ENCODE measurements around the gene PHACTR2.

The PHACTR2 gene

DNA sequence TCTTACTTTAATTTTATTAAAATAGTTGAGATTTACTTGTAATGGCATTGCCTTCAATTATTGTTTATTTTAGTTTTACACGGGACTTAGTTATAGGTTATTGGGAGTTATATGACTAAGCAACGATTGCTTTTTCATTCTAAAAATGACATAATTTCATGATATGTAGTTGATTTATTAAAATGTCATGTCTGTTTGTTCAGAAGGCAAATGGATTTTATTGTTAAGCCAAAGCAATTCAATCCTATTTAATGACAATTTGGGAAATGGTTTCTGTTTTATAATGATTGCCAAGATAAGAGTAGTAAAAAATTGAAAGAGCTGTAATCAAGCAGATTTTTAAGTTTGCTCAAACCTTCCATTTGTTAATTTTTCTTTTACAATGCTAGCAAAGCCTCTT lies 74.7 kb downstream of the PHACTR2 start:
- TF ChIP-seq CTCF (IDR thresholded peaks at IDR 0.05; ENCODE audit: borderline replicate concordance, control extremely low read depth, extremely low read depth, insufficient read depth, missing control alignments): no peak
- DNase-seq (ENCODE audit: low spot score): no peak

GRCh38 chr6:143753678-143754077 lies 75.9 kb downstream of the PHACTR2 start:
- no peak for DNase-seq (ENCODE audit: low spot score)
- in situ Hi-C loops (cut with MboI; ENCODE audit: low sequenced_read_pairs, unreplicated experiment): no loop called here
- no peak for TF ChIP-seq CTCF (IDR thresholded peaks at IDR 0.05; ENCODE audit: borderline replicate concordance, control extremely low read depth, extremely low read depth, insufficient read depth, missing control alignments)

More for the DNA sequence above, 74.7 kb downstream of the PHACTR2 start:
- in situ Hi-C loops (cut with MboI; ENCODE audit: low sequenced_read_pairs, unreplicated experiment): no loop called here

GRCh38 chr6:143754204-143754603 lies 76.4 kb downstream of the PHACTR2 start:
- DNase-seq (ENCODE audit: low spot score): no peak
- in situ Hi-C loops (cut with MboI; ENCODE audit: low sequenced_read_pairs, unreplicated experiment): no loop called here
- no peak for TF ChIP-seq CTCF (IDR thresholded peaks at IDR 0.05; ENCODE audit: borderline replicate concordance, control extremely low read depth, extremely low read depth, insufficient read depth, missing control alignments)

DNA sequence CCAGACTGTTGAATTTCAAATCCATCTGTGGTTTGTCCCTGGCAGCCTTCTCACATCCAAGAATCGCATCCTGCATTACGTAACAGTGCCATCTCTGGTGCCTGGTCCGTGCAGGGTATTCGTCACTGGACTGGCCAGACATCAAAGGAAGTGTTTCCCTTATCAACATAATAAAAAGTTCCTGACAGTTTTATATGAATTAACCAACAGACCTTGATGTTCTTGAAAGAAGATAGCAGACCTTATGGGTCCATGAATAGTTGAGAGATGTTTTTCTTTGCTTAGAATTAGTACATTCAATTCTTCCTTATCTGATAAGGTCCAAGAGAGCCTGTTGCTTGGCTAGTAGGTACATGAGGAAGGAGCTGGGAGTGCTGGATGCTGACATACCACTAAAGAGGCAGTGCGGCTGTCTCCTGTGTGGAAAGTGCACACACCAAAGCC lies 77.6 kb downstream of the PHACTR2 start:
- TF ChIP-seq CTCF (IDR thresholded peaks at IDR 0.05; ENCODE audit: borderline replicate concordance, control extremely low read depth, extremely low read depth, insufficient read depth, missing control alignments): no peak
- in situ Hi-C loops (cut with MboI; ENCODE audit: low sequenced_read_pairs, unreplicated experiment): no loop called here
- DNase-seq (ENCODE audit: low spot score): no peak

DNA sequence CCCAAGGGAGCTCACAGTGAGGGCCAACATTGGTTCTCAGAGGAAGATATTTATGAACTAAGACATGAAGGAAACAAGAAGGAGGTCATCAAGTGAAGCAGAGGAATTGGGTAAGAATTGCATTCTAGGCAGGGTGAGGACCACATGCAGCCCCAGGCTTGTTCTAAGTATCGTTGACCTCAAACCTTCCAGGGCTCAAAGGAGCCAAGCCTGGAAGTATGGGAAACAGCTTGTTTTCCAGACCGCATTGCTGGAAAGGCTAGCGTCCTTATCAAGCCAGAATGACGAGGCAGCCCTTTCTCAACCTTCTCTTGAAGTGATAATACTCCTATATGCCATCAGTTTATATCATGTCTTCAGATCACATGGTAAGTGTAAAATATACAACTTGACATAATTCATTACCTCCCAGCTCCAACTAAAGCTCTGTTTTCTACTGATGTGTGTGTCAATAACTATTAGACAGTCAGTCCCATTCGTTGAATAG lies 79.6 kb downstream of the PHACTR2 start:
- in situ Hi-C loops (cut with MboI; ENCODE audit: low sequenced_read_pairs, unreplicated experiment): no loop called here
- no peak for DNase-seq (ENCODE audit: low spot score)

DNA sequence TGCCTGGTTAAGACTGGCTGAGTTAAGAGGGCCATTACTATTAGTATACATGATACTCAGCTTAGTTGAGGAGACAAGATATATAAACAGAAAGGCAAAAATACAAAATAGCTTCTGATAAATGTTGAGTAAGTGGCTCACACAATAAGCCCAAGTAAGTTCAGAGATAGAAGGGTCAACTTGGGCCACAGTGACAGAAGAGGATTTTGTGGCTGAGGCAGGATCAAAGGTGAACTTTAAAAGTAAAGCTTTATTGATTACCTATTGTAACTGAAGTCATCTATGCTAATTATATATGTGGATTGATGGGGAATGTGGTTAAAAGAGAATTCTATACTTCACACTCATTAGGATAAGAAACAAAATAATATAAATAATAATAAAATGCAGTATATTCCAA lies 80.8 kb downstream of the PHACTR2 start:
- TF ChIP-seq CTCF (IDR thresholded peaks at IDR 0.05; ENCODE audit: borderline replicate concordance, control extremely low read depth, extremely low read depth, insufficient read depth, missing control alignments): no peak
- DNase-seq (ENCODE audit: low spot score): no peak
- in situ Hi-C loops (cut with MboI; ENCODE audit: low sequenced_read_pairs, unreplicated experiment): no loop called here

More for the DNA sequence above, 79.6 kb downstream of the PHACTR2 start:
- TF ChIP-seq CTCF (IDR thresholded peaks at IDR 0.05; ENCODE audit: borderline replicate concordance, control extremely low read depth, extremely low read depth, insufficient read depth, missing control alignments): no peak

GRCh38 chr6:143759666-143760065 lies 81.9 kb downstream of the PHACTR2 start:
- no peak for DNase-seq (ENCODE audit: low spot score)
- in situ Hi-C loops (cut with MboI; ENCODE audit: low sequenced_read_pairs, unreplicated experiment): no loop called here

More at GRCh38 chr6:143759666-143760065, 81.9 kb downstream of the PHACTR2 start:
- no peak for TF ChIP-seq CTCF (IDR thresholded peaks at IDR 0.05; ENCODE audit: borderline replicate concordance, control extremely low read depth, extremely low read depth, insufficient read depth, missing control alignments)
